Sigmoid colon (tissue), 7 donors: ENCODE measurements around the gene SLC7A8. TPM values are rescaled to one million over a fixed set of nuclear protein-coding genes. Genes with fewer than 3 reads are reported as not detected.
"Not testable (repeated sequence)": the region's sequence is repeated elsewhere in the genome, so short reads cannot be mapped to it uniquely, and the experiment has no call there.

Experiments
- DNase-seq: peaks from one replicate; pipeline ENCODE4 v3.0.0-alpha.2; 2019
- H3K27ac ChIP-seq, 4 donors: fragments of 200-600 bp; sonication (generic); one replicate each; pipeline ENCODE4 v1.5.1; 2016 to 2019; ENCODE audit warnings: mild to moderate bottlenecking in 1 of 4
- H3K27me3 ChIP-seq, 3 donors: fragments of 200-600 bp; sonication (generic); one replicate each; pipeline ENCODE4 v1.5.1; 2019; ENCODE audit warnings: mild to moderate bottlenecking in 1 of 3
- H3K36me3 ChIP-seq, 4 donors: fragments of 200-600 bp; sonication (generic); one replicate each; pipeline ENCODE4 v1.5.1; 2016 to 2019
- H3K4me1 ChIP-seq, 4 donors: fragments of 200-600 bp; sonication (generic); one replicate each; pipeline ENCODE4 v1.5.1; 2017 to 2019
- H3K4me3 ChIP-seq, 4 donors: fragments of 200-600 bp; sonication (generic); one replicate each; pipeline ENCODE4 v1.5.1; 2017 to 2019; ENCODE audit warnings: mild to moderate bottlenecking in 2 of 4, moderate library complexity in 1 of 4
- H3K9me3 ChIP-seq, 4 donors: fragments of 200-600 bp in 3 of 4; sonication (generic) in 3 of 4; one replicate each; pipeline versions ENCODE4 v1.5.1 to v1.6.1; 2013 to 2019
- CTCF ChIP-seq, 4 experiments: fragments of 450-650 bp in 3 of 4; fragments of 200-600 bp in 1 of 4; IDR thresholded peaks; one replicate each; pipeline ENCODE4 v1.5.1; 2016 to 2019; ENCODE audit warnings: antibody characterized with exemption in 4 of 4, mild to moderate bottlenecking in 3 of 4, moderate library complexity in 2 of 4
- EP300 ChIP-seq, 4 donors: sonication (generic); formaldehyde crosslinking; IDR thresholded peaks; one replicate each; pipeline ENCODE4 v1.6.1; 2017; ENCODE audit warnings: antibody characterized with exemption in 4 of 4
- POLR2A ChIP-seq, 2 donors: fragments of 450-650 bp; IDR thresholded peaks; one replicate each; pipeline ENCODE4 v1.6.1; 2016; ENCODE audit warnings: antibody characterized with exemption in 2 of 2, mild to moderate bottlenecking in 2 of 2, moderate library complexity in 2 of 2
- POLR2AphosphoS5 ChIP-seq, 4 donors: sonication (generic); formaldehyde crosslinking; IDR thresholded peaks; one replicate each; pipeline ENCODE4 v1.6.1; 2017; ENCODE audit warnings: antibody characterized with exemption in 4 of 4
- WGBS, 2 donors: extraction: QIAGEN DNeasy Blood & Tissue Kit; methylation state at CpG; one replicate each; pipeline ENCODE4 v1.1.7; 2013; 5-methylcytosine and 5-hydroxymethylcytosine counted together
- intact Hi-C: fragments of 100-400 bp; cut with DNase I; formaldehyde crosslinking; loops from one replicate; pipeline ENCODE4 v1.15.1; 2023
- polyA plus RNA-seq, 3 donors: library from polyadenylated mRNA; stranded (reverse); fragments of 200-250 nt; gene quantifications; one replicate each; pipeline ENCODE4 v1.2.3, GENCODE V29; 2013
- total RNA-seq, 4 donors: library from RNA; depleted of rRNA; stranded (reverse); fragments of >200 nt; gene quantifications; one replicate each; pipeline ENCODE4 v1.1.0, GENCODE V29; 2016
- donor health status: healthy with polysubstance abuse.
- donor health status: Bipolar disorder and iron deficiency.
- donor health status: healthy.

Gene SLC7A8
- total and polyA plus RNA-seq, 7 donors, result 5.5 to 24.7 (median 13.2) TPM

- no peak overlapping the region for H3K27ac ChIP-seq
- intact Hi-C loops, result no loop called here
- WGBS, 2 donors, result 79 to 82% methylated on average over 3 of the region's 3 CpGs
- no peaks in the 10 kb centered on the region for H3K36me3 ChIP-seq
- no peaks in the 10 kb centered on the region for H3K4me1 ChIP-seq
- no peak overlapping the region for H3K4me3 ChIP-seq
- TF ChIP-seq EP300 (IDR thresholded peaks at IDR 0.05) (no peak), POLR2A (IDR thresholded peaks at IDR 0.05) (no peak), CTCF (IDR thresholded peaks at IDR 0.05) (no peak), POLR2AphosphoS5 (IDR thresholded peaks at IDR 0.05) (no peak)
- H3K27me3 ChIP-seq, result peaks cover 0 to 7% (median 0%) of the 10 kb centered on the region in 3 donors
- H3K9me3 ChIP-seq, result no peaks in the 10 kb centered on the region
- no peak for DNase-seq
Observed at GRCh38 chr14:23207146-23207540, 23.7 kb upstream of the SLC7A8 start.

GRCh38 chr14:23206422-23207145 lies 23.1 kb upstream of the SLC7A8 start:
- Histone ChIP-seq H3K27me3 (peaks cover 0 to 7% (median 0%) of the 10 kb centered on the region in 3 donors), H3K9me3 (no peaks in the 10 kb centered on the region), H3K27ac (no peak overlapping the region), H3K4me1 (no peaks in the 10 kb centered on the region), H3K4me3 (no peak overlapping the region), H3K36me3 (no peaks in the 10 kb centered on the region)
- 88 to 92% methylated on average over 3 of the region's 3 CpGs for WGBS, 2 donors
- no peak for DNase-seq
- intact Hi-C loops, result no loop called here
- TF ChIP-seq POLR2A (IDR thresholded peaks at IDR 0.05), result no peak
- no peak for TF ChIP-seq CTCF (IDR thresholded peaks at IDR 0.05)
- no peak for TF ChIP-seq EP300 (IDR thresholded peaks at IDR 0.05)
- TF ChIP-seq POLR2AphosphoS5 (IDR thresholded peaks at IDR 0.05), result no peak

GRCh38 chr14:23202001-23202400 lies 18.5 kb upstream of the SLC7A8 start:
- intact Hi-C loops, result no loop called here
- no peaks in the 10 kb centered on the region for H3K9me3 ChIP-seq
- no peak overlapping the region for H3K27ac ChIP-seq
- H3K36me3 ChIP-seq, result no peaks in the 10 kb centered on the region
- TF ChIP-seq EP300 (IDR thresholded peaks at IDR 0.05), result no peak
- TF ChIP-seq POLR2AphosphoS5 (IDR thresholded peaks at IDR 0.05), result no peak
- TF ChIP-seq POLR2A (IDR thresholded peaks at IDR 0.05), result no peak
- no peak overlapping the region for H3K4me3 ChIP-seq
- 66 to 88% methylated on average over 7 of the region's 7 CpGs for WGBS, 2 donors
- no peaks in the 10 kb centered on the region for H3K4me1 ChIP-seq
- H3K27me3 ChIP-seq, result no peaks in the 10 kb centered on the region
- DNase-seq, result no peak

- H3K9me3 ChIP-seq, H3K27me3 ChIP-seq, intact Hi-C loops, H3K36me3 ChIP-seq, DNase-seq, H3K4me3 ChIP-seq, H3K4me1 ChIP-seq, H3K27ac ChIP-seq: not testable (repeated sequence)
- 89 to 91% methylated on average over 1 of the region's 1 CpG for WGBS, 2 donors
Observed at GRCh38 chr14:23199141-23199540, 15.7 kb upstream of the SLC7A8 start.

GRCh38 chr14:23196487-23196886 lies 13.0 kb upstream of the SLC7A8 start:
- H3K4me1 ChIP-seq, DNase-seq, H3K36me3 ChIP-seq, H3K9me3 ChIP-seq, intact Hi-C loops, H3K27ac ChIP-seq, H3K27me3 ChIP-seq, H3K4me3 ChIP-seq: not testable (repeated sequence)
- WGBS, 2 donors, result 94 to 97% methylated on average over 2 of the region's 2 CpGs

GRCh38 chr14:23195552-23196101 lies 12.2 kb upstream of the SLC7A8 start:
- Histone ChIP-seq H3K9me3 (no peaks in the 10 kb centered on the region), H3K36me3 (no peaks in the 10 kb centered on the region), H3K4me3 (no peak overlapping the region), H3K27me3 (no peaks in the 10 kb centered on the region), H3K4me1 (no peaks in the 10 kb centered on the region), H3K27ac (no peak overlapping the region)
- no peak for DNase-seq
- 29 to 74% methylated on average over 7 of the region's 7 CpGs for WGBS, 2 donors
- TF ChIP-seq EP300 (IDR thresholded peaks at IDR 0.05), result no peak
- TF ChIP-seq POLR2A (IDR thresholded peaks at IDR 0.05), result no peak
- TF ChIP-seq POLR2AphosphoS5 (IDR thresholded peaks at IDR 0.05), result no peak
- TF ChIP-seq CTCF (IDR thresholded peaks at IDR 0.05), result no peak
- intact Hi-C loops, result no loop called here
